HuH-7.5 (cell line): ENCODE data around the gene TMEM135.

Experiments used
- DNase-seq: peaks from one replicate; pipeline ENCODE4 v3.0.0; 2011; ENCODE audit warnings: low spot score

Gene TMEM135

DNA sequence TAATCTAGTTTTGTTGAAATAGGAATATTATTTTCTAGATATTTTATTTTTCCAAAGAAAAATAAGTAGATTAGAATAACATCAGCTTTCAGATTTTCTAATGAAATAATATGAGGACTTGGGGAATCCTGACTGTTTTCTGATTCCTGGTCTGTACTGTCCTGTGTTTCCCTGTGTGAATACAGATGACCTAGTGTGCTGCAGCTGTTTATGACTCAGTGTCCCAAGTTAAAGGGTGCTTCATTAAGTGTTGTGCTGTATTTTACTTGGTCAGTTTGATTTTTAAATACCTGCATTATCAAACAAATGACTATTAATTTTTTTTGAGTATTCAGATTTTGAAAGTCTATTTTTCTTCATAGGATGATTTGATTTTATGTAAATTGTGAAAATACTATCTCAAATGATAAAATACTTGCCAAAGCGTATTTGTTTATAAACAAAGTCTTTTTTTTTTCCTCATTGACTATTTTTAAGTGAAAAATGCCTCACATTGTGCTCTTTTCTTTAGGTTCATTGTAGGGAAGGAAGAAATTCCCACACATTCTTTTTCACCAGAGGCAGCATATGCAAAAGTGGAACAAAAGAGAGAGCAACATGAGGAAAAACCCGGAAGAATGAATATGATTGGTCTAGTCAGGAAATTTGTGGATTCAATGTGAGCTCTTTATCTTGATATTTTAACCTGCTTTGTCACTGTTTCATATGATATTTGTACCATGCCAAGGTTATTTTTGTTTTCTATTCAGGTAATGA lies 264.2 kb downstream of the TMEM135 start:
- DNase-seq: no peak

DNA sequence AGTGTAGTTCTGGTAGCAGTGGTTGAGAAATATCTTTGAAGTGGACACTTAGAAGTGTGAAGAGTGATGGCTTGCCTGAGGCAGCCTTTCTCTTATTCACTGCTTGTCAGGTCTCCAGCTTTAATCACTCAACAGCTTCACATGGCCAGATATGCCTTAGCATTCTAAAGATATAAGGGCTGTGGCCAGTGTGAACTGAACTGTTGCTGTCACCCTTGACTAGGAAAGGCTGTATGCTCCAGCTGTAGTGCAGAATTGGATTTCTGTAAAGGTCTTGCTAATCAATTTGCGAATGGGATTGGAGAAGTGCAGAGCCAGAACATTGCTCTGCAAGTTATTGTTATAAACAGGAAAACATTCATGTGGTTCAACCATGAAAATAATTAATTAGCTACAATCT lies 266.7 kb downstream of the TMEM135 start:
- DNase-seq: no peak

GRCh38 chr11:87306262-87306851 lies 268.6 kb downstream of the TMEM135 start:
- no peak for DNase-seq

- DNase-seq: no peak
Observed at GRCh38 chr11:87307101-87307500, 269.4 kb downstream of the TMEM135 start.

- no peak for DNase-seq
Observed at GRCh38 chr11:87315229-87315628, 277.5 kb downstream of the TMEM135 start.

GRCh38 chr11:87316491-87316890 lies 278.8 kb downstream of the TMEM135 start:
- no peak for DNase-seq

- DNase-seq: no peak
Observed at GRCh38 chr11:87317441-87317840, 279.7 kb downstream of the TMEM135 start.

- no peak for DNase-seq
Observed at GRCh38 chr11:87320123-87320522, 282.4 kb downstream of the TMEM135 start.

DNA sequence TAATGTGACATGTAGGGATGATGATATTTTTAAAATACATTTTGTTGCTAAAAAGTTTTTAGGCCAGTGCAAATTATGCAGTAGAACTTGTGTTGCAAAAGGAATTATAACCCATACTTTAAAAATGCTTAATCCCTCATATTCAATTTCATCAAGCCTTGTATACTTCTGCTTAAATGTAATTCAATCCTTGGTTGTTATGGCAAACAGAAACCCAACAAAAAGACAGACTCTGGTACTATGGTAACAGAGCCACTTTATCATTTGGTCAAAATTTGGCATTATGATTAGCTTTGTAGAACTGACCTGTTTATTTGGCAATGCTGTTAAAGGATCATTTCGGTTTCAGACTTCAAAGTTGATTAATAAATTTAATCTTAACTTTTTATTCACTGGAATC lies 284.8 kb downstream of the TMEM135 start:
- no peak for DNase-seq

- no peak for DNase-seq
Observed at GRCh38 chr11:87323899-87324298, 286.2 kb downstream of the TMEM135 start.

GRCh38 chr11:87324817-87325489 lies 287.2 kb downstream of the TMEM135 start:
- no peak for DNase-seq

DNA sequence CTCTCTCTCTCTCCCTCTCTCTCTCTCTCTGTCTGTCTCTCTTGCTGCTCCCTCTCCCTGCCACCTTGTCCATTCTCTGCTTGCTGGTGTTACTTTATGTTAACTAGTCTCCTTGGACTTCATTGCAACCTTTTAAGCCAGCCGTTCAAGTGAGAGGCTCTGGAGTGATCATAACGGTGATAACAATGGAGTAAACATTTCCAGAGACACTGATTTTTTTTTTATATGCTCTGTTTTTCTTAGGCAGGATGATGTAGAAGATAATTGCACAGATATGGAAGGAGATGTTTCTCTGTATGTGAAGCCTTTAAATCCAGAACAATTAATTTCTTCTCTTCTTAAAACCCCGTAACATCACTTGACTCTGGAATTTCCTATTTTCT lies 287.7 kb downstream of the TMEM135 start:
- DNase-seq: no peak

DNA sequence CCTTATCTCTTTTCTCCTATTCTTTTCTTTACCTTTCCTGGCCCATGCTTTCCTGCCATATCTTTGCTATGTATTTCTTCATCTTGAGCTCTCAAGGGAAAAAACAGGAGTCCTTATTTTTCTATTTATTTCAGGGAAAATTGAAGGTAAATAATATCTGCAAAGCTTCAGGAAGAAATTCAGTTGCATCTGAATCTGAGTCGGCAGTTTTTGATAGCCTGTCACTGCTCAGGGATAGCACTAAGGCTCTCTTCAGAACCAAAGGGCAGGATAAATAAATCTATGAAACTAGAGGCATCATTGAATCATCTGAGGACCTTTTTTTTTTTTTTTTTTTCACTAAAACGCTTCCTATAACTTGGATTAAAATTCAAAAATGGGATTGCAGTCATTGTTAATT lies 288.9 kb downstream of the TMEM135 start:
- DNase-seq: no peak

GRCh38 chr11:87329172-87329571 lies 291.4 kb downstream of the TMEM135 start:
- no peak for DNase-seq

- no peak for DNase-seq
Observed at GRCh38 chr11:87330187-87330601, 292.5 kb downstream of the TMEM135 start.

DNA sequence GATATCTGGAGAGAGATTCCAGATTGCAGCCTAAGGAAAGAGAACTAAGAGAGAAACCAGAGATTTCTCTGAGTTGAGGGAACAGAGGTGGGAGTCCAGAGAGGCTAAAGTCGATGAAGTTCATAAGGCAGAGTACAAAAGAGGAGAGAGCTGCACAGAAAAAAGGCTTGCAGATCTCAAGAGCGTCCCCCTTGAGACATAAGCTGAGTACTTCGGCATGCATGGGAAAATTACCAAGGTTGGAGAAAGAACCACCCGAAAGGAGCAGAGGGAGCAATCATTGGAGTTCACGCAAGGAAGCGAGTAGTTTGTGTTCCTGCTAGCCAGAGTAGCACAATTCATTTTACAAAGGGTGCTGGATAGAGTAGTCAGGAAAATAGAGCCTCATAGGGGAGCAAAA lies 293.5 kb downstream of the TMEM135 start:
- no peak for DNase-seq

DNA sequence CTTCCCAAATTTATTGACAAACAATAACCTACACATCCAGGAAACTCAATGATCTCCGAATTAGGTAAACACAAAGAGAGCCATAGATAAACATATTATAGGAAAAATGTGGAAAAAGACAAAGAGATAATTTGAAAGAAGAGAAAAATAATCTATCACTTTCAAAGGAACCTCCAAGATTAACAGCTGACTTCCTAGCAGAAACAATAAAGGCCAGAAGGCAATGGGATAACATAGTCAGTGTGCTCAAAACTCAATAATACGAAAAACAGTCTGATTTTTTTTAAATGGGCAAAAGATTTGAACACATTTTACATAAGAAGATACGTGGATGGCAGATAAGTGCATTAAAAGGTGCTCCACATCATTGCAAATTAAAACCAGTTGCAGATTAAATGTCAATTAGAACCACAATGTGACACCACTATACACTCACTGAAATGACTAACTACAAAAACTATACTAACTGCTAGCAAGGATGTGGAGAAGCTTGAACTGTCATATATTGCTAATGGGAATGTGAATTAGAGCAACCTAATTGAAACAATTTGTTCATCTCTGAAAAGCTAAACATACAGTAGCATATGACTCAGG lies 300.4 kb downstream of the TMEM135 start:
- DNase-seq: no peak

DNA sequence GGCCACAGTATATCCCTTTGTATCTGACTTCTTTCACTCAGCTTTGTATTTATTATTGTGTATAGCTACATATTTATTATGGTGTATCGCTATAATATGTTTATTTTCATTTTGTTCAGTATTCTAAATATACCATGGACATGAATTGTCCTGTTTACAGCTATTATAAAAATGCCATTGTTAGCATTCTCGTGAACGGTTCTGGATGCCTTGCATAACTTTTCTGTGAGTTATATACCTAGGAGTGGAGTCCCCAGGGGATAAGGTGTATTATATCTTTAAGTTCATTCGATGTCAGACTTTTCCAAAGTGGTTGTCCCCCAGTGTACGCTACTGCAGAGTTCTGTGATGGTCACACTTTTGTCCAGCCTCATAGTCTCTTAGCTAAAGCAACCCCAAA lies 301.7 kb downstream of the TMEM135 start:
- no peak for DNase-seq

DNA sequence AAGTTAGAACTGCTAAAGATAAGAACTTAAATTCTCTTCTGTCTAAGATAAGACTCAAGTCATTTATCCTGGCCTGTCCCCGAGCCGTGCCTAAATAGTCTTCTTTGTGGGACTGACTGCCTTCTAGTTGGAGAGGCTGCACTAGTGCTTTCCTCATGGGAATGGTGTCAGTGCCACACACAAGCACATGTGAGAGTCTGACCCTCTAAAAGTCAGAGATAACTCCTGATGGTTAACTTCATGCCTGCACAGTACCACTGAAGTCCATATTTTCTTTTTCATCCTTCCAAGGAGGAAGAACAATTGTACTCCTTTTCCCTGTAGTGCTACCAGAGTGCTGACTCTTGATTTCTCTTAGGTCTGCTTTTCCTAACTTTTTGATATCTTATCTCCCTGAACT lies 309.7 kb downstream of the TMEM135 start:
- DNase-seq: no peak

DNA sequence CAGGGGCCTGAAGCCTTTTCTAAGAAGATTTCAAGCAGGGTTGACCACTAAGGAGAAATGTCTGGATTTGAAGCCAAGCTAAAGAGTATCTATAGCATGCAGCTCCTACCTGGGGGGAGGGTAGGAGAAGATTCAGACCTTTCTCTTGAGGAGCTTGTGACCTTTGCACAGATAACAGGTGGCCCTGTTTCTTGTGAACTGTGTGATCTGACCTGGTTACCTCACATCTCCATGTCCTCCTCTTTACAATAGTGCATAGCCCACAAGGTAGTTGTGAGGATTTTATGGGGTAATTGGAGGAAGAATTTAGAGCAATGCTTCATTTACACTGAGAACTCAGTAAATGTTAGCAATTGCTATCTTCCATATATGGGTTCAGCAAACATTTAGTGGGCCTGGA lies 310.1 kb downstream of the TMEM135 start:
- DNase-seq: no peak

DNA sequence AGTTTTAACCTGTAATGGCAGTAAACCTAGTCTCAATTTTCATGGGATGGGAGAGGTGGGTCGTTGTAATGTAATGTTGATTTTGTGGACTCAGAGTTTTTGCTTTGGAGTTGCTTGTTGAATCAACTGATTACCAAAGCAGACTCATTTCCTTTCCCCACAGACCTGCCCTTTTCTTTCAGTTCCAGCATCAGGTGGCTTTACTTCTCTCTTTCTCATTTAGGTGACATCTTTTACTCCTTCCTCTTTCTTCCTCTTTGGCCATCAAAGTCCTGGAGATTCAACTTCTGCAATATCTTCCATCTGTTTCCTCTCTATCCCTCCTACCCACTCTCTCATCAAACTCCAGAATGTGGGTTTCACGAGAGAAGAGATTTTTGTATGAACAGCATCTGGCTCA lies 313.9 kb downstream of the TMEM135 start:
- DNase-seq: no peak

GRCh38 chr11:87352759-87353707 lies 315.3 kb downstream of the TMEM135 start:
- DNase-seq: peak; percentile 54
